ENCODE measurements around the gene TC2N.

Gene TC2N

GRCh38 chr14:91884664-91885063, 17.3 kb upstream of the TC2N start:
- H3K9ac ChIP-seq (ENCODE audit: low read length) = no peak overlapping the region
- no peak overlapping the region for H3K4me2 ChIP-seq (ENCODE audit: low read length)
- no peak overlapping the region for H2AFZ ChIP-seq (ENCODE audit: low read length)
- no peak for TF ChIP-seq CTCF (IDR thresholded peaks at IDR 0.05; ENCODE audit: low read length)
- no peak for TF ChIP-seq EZH2 (IDR thresholded peaks at IDR 0.05; ENCODE audit: borderline replicate concordance, low read length)
- no peak overlapping the region for H3K4me3 ChIP-seq (ENCODE audit: low read depth, low read length, poor library complexity, severe bottlenecking)
- no peaks in the 10 kb centered on the region for H3K79me2 ChIP-seq (ENCODE audit: insufficient read depth, low read length)
- no peaks in the 10 kb centered on the region for H3K9me3 ChIP-seq (ENCODE audit: low read length)
- H3K4me1 ChIP-seq (ENCODE audit: insufficient read depth, low read length, severe bottlenecking) = peaks cover 9% of the 10 kb centered on the region
- no peaks in the 10 kb centered on the region for H3K36me3 ChIP-seq (ENCODE audit: insufficient read depth, low read length)
- H3F3A ChIP-seq (ENCODE audit: insufficient read depth, low read length) = no peaks in the 10 kb centered on the region
- H4K20me1 ChIP-seq (ENCODE audit: insufficient read depth, low read length) = no peaks in the 10 kb centered on the region
- no peak overlapping the region for H3K27ac ChIP-seq (ENCODE audit: low read depth, low read length, poor library complexity, severe bottlenecking)
- H3K9me2 ChIP-seq (ENCODE audit: low read depth, low read length) = no peaks in the 10 kb centered on the region
- no peaks in the 10 kb centered on the region for H3K27me3 ChIP-seq (ENCODE audit: insufficient read depth, low read length)

GRCh38 chr14:91883753-91884152, 16.4 kb upstream of the TC2N start:
- H3K27ac ChIP-seq (ENCODE audit: low read depth, low read length, poor library complexity, severe bottlenecking) = no peak overlapping the region

GRCh38 chr14:91882776-91883175, 15.4 kb upstream of the TC2N start:
- Histone ChIP-seq H3K36me3 (ENCODE audit: insufficient read depth, low read length) (no peaks in the 10 kb centered on the region), H3K4me3 (ENCODE audit: low read depth, low read length, poor library complexity, severe bottlenecking) (no peak overlapping the region)
- no peak for TF ChIP-seq EZH2 (IDR thresholded peaks at IDR 0.05; ENCODE audit: borderline replicate concordance, low read length)
- TF ChIP-seq CTCF (IDR thresholded peaks at IDR 0.05; ENCODE audit: low read length) = no peak

More at GRCh38 chr14:91883753-91884152, 16.4 kb upstream of the TC2N start:
- Histone ChIP-seq H3F3A (ENCODE audit: insufficient read depth, low read length) (no peaks in the 10 kb centered on the region), H4K20me1 (ENCODE audit: insufficient read depth, low read length) (no peaks in the 10 kb centered on the region), H3K27me3 (ENCODE audit: insufficient read depth, low read length) (no peaks in the 10 kb centered on the region), H2AFZ (ENCODE audit: low read length) (no peak overlapping the region), H3K9ac (ENCODE audit: low read length) (no peak overlapping the region), H3K4me3 (ENCODE audit: low read depth, low read length, poor library complexity, severe bottlenecking) (no peak overlapping the region), H3K9me3 (ENCODE audit: low read length) (no peaks in the 10 kb centered on the region), H3K4me2 (ENCODE audit: low read length) (no peak overlapping the region), H3K79me2 (ENCODE audit: insufficient read depth, low read length) (no peaks in the 10 kb centered on the region), H3K4me1 (ENCODE audit: insufficient read depth, low read length, severe bottlenecking) (no peaks in the 10 kb centered on the region), H3K9me2 (ENCODE audit: low read depth, low read length) (no peaks in the 10 kb centered on the region), H3K36me3 (ENCODE audit: insufficient read depth, low read length) (no peaks in the 10 kb centered on the region)
- TF ChIP-seq EZH2 (IDR thresholded peaks at IDR 0.05; ENCODE audit: borderline replicate concordance, low read length) (no peak), CTCF (IDR thresholded peaks at IDR 0.05; ENCODE audit: low read length) (no peak)

More at GRCh38 chr14:91882776-91883175, 15.4 kb upstream of the TC2N start:
- Histone ChIP-seq H2AFZ (ENCODE audit: low read length) (no peak overlapping the region), H3F3A (ENCODE audit: insufficient read depth, low read length) (no peaks in the 10 kb centered on the region), H3K9ac (ENCODE audit: low read length) (no peak overlapping the region), H3K4me1 (ENCODE audit: insufficient read depth, low read length, severe bottlenecking) (peaks cover 5% of the 10 kb centered on the region), H3K79me2 (ENCODE audit: insufficient read depth, low read length) (no peaks in the 10 kb centered on the region), H3K9me3 (ENCODE audit: low read length) (no peaks in the 10 kb centered on the region), H3K9me2 (ENCODE audit: low read depth, low read length) (no peaks in the 10 kb centered on the region), H3K4me2 (ENCODE audit: low read length) (no peak overlapping the region), H3K27me3 (ENCODE audit: insufficient read depth, low read length) (no peaks in the 10 kb centered on the region), H3K27ac (ENCODE audit: low read depth, low read length, poor library complexity, severe bottlenecking) (no peak overlapping the region), H4K20me1 (ENCODE audit: insufficient read depth, low read length) (no peaks in the 10 kb centered on the region)
